ENCODE data around the gene SERGEF. TPM values are rescaled to one million over a fixed set of nuclear protein-coding genes. Genes with fewer than 3 reads are reported as not detected.

The SERGEF gene
- total RNA-seq, 2 donors from 2014 or later = 27.3 to 32.0 TPM

GRCh38 chr11:17765356-17766072 lies 247.3 kb downstream of the SERGEF start:
- DNase-seq (ENCODE audit: low spot score) = no peak
- ATAC-seq (ENCODE audit: insufficient number of reproducible peaks, low FRiP score, low read depth) = no peak

GRCh38 chr11:17764446-17765218 lies 248.2 kb downstream of the SERGEF start:
- no peak for ATAC-seq (ENCODE audit: insufficient number of reproducible peaks, low FRiP score, low read depth)

More at GRCh38 chr11:17765356-17766072, 247.3 kb downstream of the SERGEF start:
- Histone ChIP-seq H3K27ac (no peak overlapping the region), H3K9me3 (no peaks in the 10 kb centered on the region), H3K27me3 (replicated peaks; ENCODE audit: insufficient read depth) (no peaks in the 10 kb centered on the region), H3K36me3 (no peaks in the 10 kb centered on the region), H3K4me3 (no peak overlapping the region), H3K4me1 (ENCODE audit: control insufficient read depth in 1 of 2, low read depth in 2 of 2) (no peaks in the 10 kb centered on the region)
- no peak for TF ChIP-seq CTCF (IDR thresholded peaks at IDR 0.05)

GRCh38 chr11:17763703-17764102 lies 249.1 kb downstream of the SERGEF start:
- H3K4me1 ChIP-seq (ENCODE audit: control insufficient read depth in 1 of 2, low read depth in 2 of 2) = no peaks in the 10 kb centered on the region
- H3K4me3 ChIP-seq = no peak overlapping the region
- DNase-seq (ENCODE audit: low spot score) (no peak), ATAC-seq (ENCODE audit: insufficient number of reproducible peaks, low FRiP score, low read depth) (no peak)
- no peaks in the 10 kb centered on the region for H3K9me3 ChIP-seq
- no peaks in the 10 kb centered on the region for H3K36me3 ChIP-seq
- TF ChIP-seq CTCF (IDR thresholded peaks at IDR 0.05) = no peak
- H3K27ac ChIP-seq = no peak overlapping the region
- no peaks in the 10 kb centered on the region for H3K27me3 ChIP-seq (replicated peaks; ENCODE audit: insufficient read depth)

More at GRCh38 chr11:17764446-17765218, 248.2 kb downstream of the SERGEF start:
- DNase-seq (ENCODE audit: low spot score) = no peak
- Histone ChIP-seq H3K4me3 (no peak overlapping the region), H3K36me3 (no peaks in the 10 kb centered on the region), H3K4me1 (ENCODE audit: control insufficient read depth in 1 of 2, low read depth in 2 of 2) (no peaks in the 10 kb centered on the region), H3K27me3 (replicated peaks; ENCODE audit: insufficient read depth) (no peaks in the 10 kb centered on the region), H3K27ac (no peak overlapping the region), H3K9me3 (no peaks in the 10 kb centered on the region)
- TF ChIP-seq CTCF (IDR thresholded peaks at IDR 0.05) = no peak

- no peaks in the 10 kb centered on the region for H3K4me1 ChIP-seq (ENCODE audit: control insufficient read depth in 1 of 2, low read depth in 2 of 2)
- no peak overlapping the region for H3K4me3 ChIP-seq
- H3K36me3 ChIP-seq = no peaks in the 10 kb centered on the region
- H3K9me3 ChIP-seq = no peaks in the 10 kb centered on the region
- DNase-seq (ENCODE audit: low spot score) = no peak
- H3K27me3 ChIP-seq (replicated peaks; ENCODE audit: insufficient read depth) = no peaks in the 10 kb centered on the region
- TF ChIP-seq CTCF (IDR thresholded peaks at IDR 0.05) = no peak
- H3K27ac ChIP-seq = no peak overlapping the region
- no peak for ATAC-seq (ENCODE audit: insufficient number of reproducible peaks, low FRiP score, low read depth)
Observed at GRCh38 chr11:17763244-17763643, 249.6 kb downstream of the SERGEF start.

- DNase-seq (ENCODE audit: low spot score) = no peak
- no peak for ATAC-seq (ENCODE audit: insufficient number of reproducible peaks, low FRiP score, low read depth)
- Histone ChIP-seq H3K9me3 (no peaks in the 10 kb centered on the region), H3K4me3 (no peak overlapping the region), H3K4me1 (ENCODE audit: control insufficient read depth in 1 of 2, low read depth in 2 of 2) (no peaks in the 10 kb centered on the region), H3K36me3 (no peaks in the 10 kb centered on the region), H3K27ac (no peak overlapping the region), H3K27me3 (replicated peaks; ENCODE audit: insufficient read depth) (no peaks in the 10 kb centered on the region)
- no peak for TF ChIP-seq CTCF (IDR thresholded peaks at IDR 0.05)
Observed at GRCh38 chr11:17762309-17762974, 250.4 kb downstream of the SERGEF start.

Measured in thoracic aorta (tissue), 2 donors.